ENCODE data around the gene RNF169. TPM values are rescaled to one million over a fixed set of nuclear protein-coding genes. Genes with fewer than 3 reads are reported as not detected.

Gene RNF169
- total and polyA plus RNA-seq, 2 of the 8 experiments (the other 6 are each of a cell fraction or from before 2014, with no cell fraction given), result 3.6 to 12.5 TPM

DNA sequence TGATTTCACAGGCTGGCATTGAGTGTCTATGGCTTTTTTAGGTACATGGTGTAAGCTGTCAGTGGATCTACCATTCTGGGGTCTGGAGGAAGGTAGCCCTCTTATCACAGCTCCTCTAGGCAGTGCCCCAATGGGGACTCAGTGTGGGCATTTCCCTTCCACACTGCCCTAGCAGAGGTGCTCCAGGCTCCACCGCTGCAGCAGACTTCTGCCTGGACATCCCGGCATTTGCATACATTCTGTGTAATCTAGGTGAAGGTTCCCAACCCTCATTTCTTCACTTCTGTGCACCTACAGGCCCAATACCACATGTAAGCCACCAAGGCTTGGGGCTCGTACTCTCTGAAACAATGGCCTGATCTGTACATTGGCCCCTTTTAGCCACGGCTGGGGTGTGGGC lies 78.3 kb downstream of the RNF169 start:
- FAIRE-seq, result no peak

More for the DNA sequence above, 78.3 kb downstream of the RNF169 start:
- no peak for DNase-seq (ENCODE audit: low read depth in 1 of 2, low spot score in 2 of 2)
- H3K79me2 ChIP-seq (ENCODE audit: control insufficient read depth in 1 of 2, insufficient read depth in 2 of 2, low read length in 2 of 2), result no peaks in the 10 kb centered on the region
- H4K5ac ChIP-seq (ENCODE audit: insufficient read length, low read depth, low read length), result no peak overlapping the region
- H4K8ac ChIP-seq (ENCODE audit: extremely low read depth, insufficient read depth, low read length), result no peak overlapping the region
- H3K4me3 ChIP-seq (ENCODE audit: extremely low read depth in 1 of 4, insufficient read depth in 2 of 4, low read depth in 3 of 4, low read length in 4 of 4), result no peak overlapping the region
- H3K9ac ChIP-seq (replicated peaks in 1 of 4; ENCODE audit: extremely low read depth in 1 of 4, low read depth in 3 of 4, low read length in 3 of 4), result no peak overlapping the region
- H3K4me1 ChIP-seq (replicated peaks in 1 of 4; ENCODE audit: control insufficient read depth in 3 of 4, insufficient read depth in 4 of 4, low read length in 3 of 4), result no peaks in the 10 kb centered on the region
- H3K4me2 ChIP-seq (ENCODE audit: insufficient read depth in 1 of 2, low read depth in 2 of 2, low read length in 2 of 2), result no peak overlapping the region
- H3K4ac ChIP-seq (replicated peaks; ENCODE audit: insufficient read length, low read depth, low read length), result no peak overlapping the region
- H3K23me2 ChIP-seq (ENCODE audit: low read depth, low read length), result no peaks in the 10 kb centered on the region
- no peaks in the 10 kb centered on the region for H3K27me3 ChIP-seq (replicated peaks in 1 of 4; ENCODE audit: control insufficient read depth in 3 of 4, extremely low read depth in 1 of 4, insufficient read depth in 3 of 4, low read length in 3 of 4)
- no peak overlapping the region for H2BK15ac ChIP-seq (ENCODE audit: low read length)
- H2BK5ac ChIP-seq (ENCODE audit: low read depth, low read length), result no peak overlapping the region
- WGBS, 2 experiments (ENCODE audit: extremely low coverage in 1 of 2, insufficient coverage in 1 of 2, insufficient read length in 1 of 2, insufficient replicate concordance in 2 of 2, low coverage in 1 of 2, low lambda C conversion rate in 2 of 2, missing lambda C conversion rate in 1 of 2), result 90% methylated on average over 4 of the region's 4 CpGs; no CpG with 5 or more reads in 1 of the 2 experiments
- H4K20me1 ChIP-seq (replicated peaks in 1 of 2; ENCODE audit: control insufficient read depth in 1 of 2, insufficient read depth in 2 of 2, low read length in 2 of 2), result no peaks in the 10 kb centered on the region
- H2BK20ac ChIP-seq (ENCODE audit: low read length), result no peak overlapping the region
- no peak overlapping the region for H2AK5ac ChIP-seq (ENCODE audit: low read depth, low read length)
- no peak overlapping the region for H3K23ac ChIP-seq (ENCODE audit: insufficient read length)
- H3K9me3 ChIP-seq (ENCODE audit: insufficient read depth in 2 of 2, low read depth in 1 of 2, low read length in 1 of 2), result peaks cover 29 to 30% of the 10 kb centered on the region in 2 experiments
- no peak overlapping the region for H3K18ac ChIP-seq (ENCODE audit: extremely low read depth, low read length)
- no peak overlapping the region for H4K91ac ChIP-seq (replicated peaks; ENCODE audit: insufficient read length, low read length)
- H3K56ac ChIP-seq (replicated peaks; ENCODE audit: insufficient read length, low read depth, low read length), result no peak overlapping the region
- peaks cover 0 to 29% (median 1%) of the 10 kb centered on the region in 4 experiments; a peak in 4 of 8 replicates for H3K36me3 ChIP-seq (ENCODE audit: control insufficient read depth in 2 of 4, insufficient read depth in 4 of 4, low read length in 3 of 4)
- no peak overlapping the region for H3K27ac ChIP-seq (ENCODE audit: low read depth, low read length)
- H2BK120ac ChIP-seq (replicated peaks; ENCODE audit: low read depth, low read length), result no peak overlapping the region
- CTCF ChIA-PET (ENCODE audit: partially characterized antibody), result no interaction called here
- POLR2A ChIA-PET (ENCODE audit: partially characterized antibody), result no interaction called here
- no peaks in the 10 kb centered on the region; the same call in 1 of the 2 replicates for H3K79me1 ChIP-seq (ENCODE audit: low read depth, low read length)
- TF ChIP-seq FOSL1 (IDR thresholded peaks at IDR 0.05; ENCODE audit: insufficient read depth, low read depth, low read length) (no peak), MAX (IDR thresholded peaks at IDR 0.05) (no peak), TCF12 (IDR thresholded peaks at IDR 0.05; ENCODE audit: low read depth, low read length) (no peak), CEBPB (IDR thresholded peaks at IDR 0.05; ENCODE audit: low read depth, low read length) (no peak), POU5F1 (IDR thresholded peaks at IDR 0.05; ENCODE audit: low read depth, low read length) (no peak), HDAC2 (IDR thresholded peaks at IDR 0.05; ENCODE audit: borderline replicate concordance in 1 of 2, low read depth in 2 of 2, low read length in 2 of 2) (no peak), SP2 (IDR thresholded peaks at IDR 0.05; ENCODE audit: low read length) (no peak)
- H3K14ac ChIP-seq (ENCODE audit: insufficient read length), result no peak overlapping the region
- no peak overlapping the region for H2AFZ ChIP-seq (ENCODE audit: low read length)
- no peak overlapping the region for H2BK12ac ChIP-seq (ENCODE audit: low read depth, low read length)

Measured in H1 (cell line).